Right lobe of liver (tissue), 4 donors: ENCODE results near the gene PRSS27.

Experiments used
- CTCF ChIP-seq, 4 donors: fragments of 200-600 bp in 3 of 4; fragments of 450-650 bp in 1 of 4; IDR thresholded peaks; one replicate each; pipeline versions ENCODE4 v1.5.1 to v1.8.0; 2016 to 2022; ENCODE audit warnings: antibody characterized with exemption in 4 of 4, mild to moderate bottlenecking in 2 of 4
- POLR2A ChIP-seq: fragments of 450-650 bp; IDR thresholded peaks from one replicate; pipeline ENCODE4 v1.6.1; 2017; ENCODE audit warnings: antibody characterized with exemption, mild to moderate bottlenecking
- donor health status: DM: no; HTN: no; CAD: no.
- donor health status: DM: no; HTN: no; CAD: no.
- donor health status: DM: no; HTN: yes; CAD: no.

- no peak for TF ChIP-seq CTCF (IDR thresholded peaks at IDR 0.05)
- TF ChIP-seq POLR2A = no peak
Observed at GRCh38 chr16:2697401-2697948, 22.5 kb downstream of the PRSS27 start.
